Mammary epithelial cell (primary cell): ENCODE results near the gene USP49.

Experiments used
- EZH2 ChIP-seq: IDR thresholded peaks from 2 replicates; pipeline ENCODE4 v1.6.1; 2012; ENCODE audit warnings: low read length, inconsistent platforms, borderline replicate concordance
- TF ChIP-seq, protein P1 (sequence below), 2 donors: IDR thresholded peaks in 1 of 2; conservative IDR thresholded peaks in 1 of 2; 2 replicates each; pipeline ENCODE4 v1.5.1; 2011 to 2012; ENCODE audit warnings: inconsistent platforms in 2 of 2, low read length in 2 of 2, mild to moderate bottlenecking in 2 of 2, control low read depth in 1 of 2, low read depth in 1 of 2; ENCODE audit not compliant: insufficient read depth in 1 of 2; ENCODE audit errors: extremely low read depth in 1 of 2

GRCh38 chr6:41894366-41895299, 542 bp downstream of the USP49 start:
- TF ChIP-seq, protein P1, sequence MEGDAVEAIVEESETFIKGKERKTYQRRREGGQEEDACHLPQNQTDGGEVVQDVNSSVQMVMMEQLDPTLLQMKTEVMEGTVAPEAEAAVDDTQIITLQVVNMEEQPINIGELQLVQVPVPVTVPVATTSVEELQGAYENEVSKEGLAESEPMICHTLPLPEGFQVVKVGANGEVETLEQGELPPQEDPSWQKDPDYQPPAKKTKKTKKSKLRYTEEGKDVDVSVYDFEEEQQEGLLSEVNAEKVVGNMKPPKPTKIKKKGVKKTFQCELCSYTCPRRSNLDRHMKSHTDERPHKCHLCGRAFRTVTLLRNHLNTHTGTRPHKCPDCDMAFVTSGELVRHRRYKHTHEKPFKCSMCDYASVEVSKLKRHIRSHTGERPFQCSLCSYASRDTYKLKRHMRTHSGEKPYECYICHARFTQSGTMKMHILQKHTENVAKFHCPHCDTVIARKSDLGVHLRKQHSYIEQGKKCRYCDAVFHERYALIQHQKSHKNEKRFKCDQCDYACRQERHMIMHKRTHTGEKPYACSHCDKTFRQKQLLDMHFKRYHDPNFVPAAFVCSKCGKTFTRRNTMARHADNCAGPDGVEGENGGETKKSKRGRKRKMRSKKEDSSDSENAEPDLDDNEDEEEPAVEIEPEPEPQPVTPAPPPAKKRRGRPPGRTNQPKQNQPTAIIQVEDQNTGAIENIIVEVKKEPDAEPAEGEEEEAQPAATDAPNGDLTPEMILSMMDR (conservative IDR thresholded peaks at IDR 0.05 in 1 of 2, IDR thresholded peaks at IDR 0.05 in 1 of 2; ENCODE audit: extremely low read depth in 1 of 2, insufficient read depth in 1 of 2, low read depth in 1 of 2, low read length in 2 of 2) = no peak
- no peak for TF ChIP-seq EZH2
